HG03469 (cell line): ENCODE measurements around the gene LIMA1.
A peak's percentile ranks its signal among the peaks of the same experiment; 100 is the strongest.
"Not testable (repeated sequence)": the region's sequence is repeated elsewhere in the genome, so short reads cannot be mapped to it uniquely, and the experiment has no call there.

Source experiments
- ATAC-seq: cut with Tn5 transposase; IDR thresholded peaks from one replicate; pipeline ENCODE4 v1.9.1; 2021; ENCODE audit warnings: mild to moderate bottlenecking, moderate library complexity, moderate number of reproducible peaks; ENCODE audit not compliant: unreplicated experiment

LIMA1 gene

DNA sequence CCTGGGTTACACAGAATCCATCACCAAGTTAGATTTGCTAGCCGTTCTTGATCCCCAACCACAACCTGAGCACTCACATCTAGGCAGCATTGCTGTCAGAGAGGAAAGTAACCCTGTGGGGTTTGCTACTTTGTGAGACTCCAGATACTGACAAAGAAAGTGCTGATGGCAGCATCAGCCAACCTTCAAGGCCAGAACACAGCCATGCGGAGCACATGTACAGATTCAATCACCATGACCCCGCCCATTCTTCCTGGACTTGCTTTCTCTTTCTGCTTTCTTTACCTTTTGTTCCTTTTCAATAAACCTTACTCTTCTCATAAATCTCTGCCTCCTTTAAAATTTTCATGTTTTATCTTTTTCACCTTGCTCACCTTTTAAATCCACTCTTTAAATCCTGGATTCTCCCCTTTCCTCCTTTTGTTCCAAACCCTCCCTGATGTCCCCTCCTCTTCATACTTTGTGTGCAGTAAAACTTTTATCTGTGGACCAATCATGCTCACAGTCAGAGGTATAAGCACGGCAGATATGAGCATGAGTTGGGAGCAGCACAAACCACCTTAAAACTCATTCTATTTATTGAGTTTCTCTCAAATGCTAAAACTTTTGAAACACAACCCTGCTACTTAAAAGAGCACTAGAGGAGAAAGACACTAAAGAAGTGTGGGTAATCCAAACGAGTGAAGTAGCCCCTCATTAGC, 94.3 kb downstream of the LIMA1 start:
- ATAC-seq = no peak

DNA sequence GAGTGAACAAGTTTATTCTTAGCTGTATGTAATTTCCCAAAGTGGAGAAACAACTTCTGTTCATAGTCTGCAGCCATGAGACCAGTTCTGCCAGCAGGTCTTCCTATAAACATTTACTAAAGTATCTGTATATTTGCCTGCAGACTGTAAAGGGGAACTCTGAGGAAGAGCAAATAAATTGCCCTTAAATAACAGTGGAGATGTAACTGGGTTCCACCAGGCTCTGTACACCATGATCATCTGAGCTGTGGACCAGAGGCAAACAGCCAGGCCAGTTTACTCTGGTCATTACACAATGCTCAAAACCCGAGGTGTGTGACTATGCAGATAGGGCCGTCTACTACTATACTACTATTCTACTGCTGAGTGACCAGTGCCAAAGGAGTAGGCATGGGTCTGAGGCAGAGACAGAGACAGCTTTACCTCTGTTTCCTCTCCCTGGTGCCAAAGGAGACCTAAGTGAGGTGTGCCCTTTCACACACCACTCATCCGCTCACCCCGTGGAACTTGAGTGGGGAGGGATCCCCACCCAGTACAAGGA, 95.0 kb downstream of the LIMA1 start:
- ATAC-seq = no peak

GRCh38 chr12:50187084-50187900, 96.0 kb downstream of the LIMA1 start:
- ATAC-seq = no peak

DNA sequence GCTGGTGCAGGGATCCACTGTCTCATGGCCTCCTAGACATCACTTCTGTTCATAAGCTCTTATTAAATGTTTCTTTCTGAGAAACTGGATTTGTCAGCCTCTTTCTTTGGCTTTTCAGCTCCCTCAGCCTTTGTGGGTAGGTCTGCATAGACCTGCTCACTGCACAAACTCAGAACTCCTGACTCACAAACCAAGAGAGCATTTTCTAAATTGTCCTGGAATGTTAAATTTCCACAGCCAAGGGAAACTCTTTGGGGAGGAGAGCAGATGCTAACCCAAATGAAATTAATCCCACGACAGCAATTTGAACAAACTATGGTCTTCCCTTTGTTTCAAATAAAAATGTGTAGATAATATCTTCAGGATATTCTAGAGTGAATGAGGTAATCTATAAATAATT, 96.6 kb downstream of the LIMA1 start:
- ATAC-seq = no peak

- no peak for ATAC-seq
Measured at GRCh38 chr12:50185970-50186663, 97.2 kb downstream of the LIMA1 start.

DNA sequence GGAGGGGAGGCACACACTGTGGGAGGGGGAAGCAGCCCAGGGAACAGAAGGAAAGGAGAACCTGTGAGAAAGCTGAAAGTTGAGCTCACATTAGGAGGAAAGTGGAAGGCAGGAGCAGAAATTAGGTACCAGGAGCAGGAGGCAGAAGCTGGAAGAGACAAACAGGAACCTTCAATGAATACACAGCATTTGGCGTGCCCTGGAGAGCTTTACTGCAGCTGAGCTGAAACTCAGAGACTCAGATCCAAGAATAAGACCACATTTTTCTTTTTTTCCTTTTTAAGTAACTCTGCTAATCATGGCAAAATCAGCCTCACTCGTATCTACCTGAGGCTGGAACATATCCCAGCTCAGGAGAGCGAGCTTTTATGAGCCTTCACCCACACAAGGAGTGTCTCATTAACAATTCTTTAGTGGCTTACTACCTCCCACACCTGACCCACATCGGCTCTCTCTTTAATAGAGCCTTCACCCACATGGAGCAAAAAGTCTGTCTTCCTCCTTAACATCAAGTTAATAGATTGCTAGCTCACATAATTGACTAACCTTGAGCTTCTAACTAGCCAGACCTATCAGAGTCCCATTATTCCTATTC, 97.9 kb downstream of the LIMA1 start:
- no peak for ATAC-seq

DNA sequence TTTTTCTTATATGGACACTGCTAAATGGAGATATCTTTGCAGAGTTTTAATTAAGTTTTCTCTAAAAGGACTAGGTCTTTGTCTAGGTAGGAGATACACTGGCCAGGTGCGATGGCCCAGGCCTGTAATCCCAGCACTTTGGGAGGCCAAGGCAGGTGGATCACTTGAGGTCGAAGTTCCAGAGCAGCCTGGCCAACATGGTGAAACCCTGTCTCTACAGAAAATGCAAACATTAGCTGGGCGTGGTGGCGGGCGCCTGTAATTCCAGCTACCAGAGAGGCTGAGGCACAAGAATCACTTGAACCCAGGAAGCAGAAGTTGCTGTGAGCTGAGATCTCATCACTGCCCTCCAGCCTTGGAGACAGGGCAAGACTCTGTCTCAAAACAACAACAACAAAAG, 99.1 kb downstream of the LIMA1 start:
- no peak for ATAC-seq

- no peak for ATAC-seq
Measured at GRCh38 chr12:50182461-50182860, 100.9 kb downstream of the LIMA1 start.

GRCh38 chr12:50181691-50182090, 101.6 kb downstream of the LIMA1 start:
- ATAC-seq = no peak

- no peak for ATAC-seq
Measured at GRCh38 chr12:50175716-50176026, 107.6 kb downstream of the LIMA1 start.

DNA sequence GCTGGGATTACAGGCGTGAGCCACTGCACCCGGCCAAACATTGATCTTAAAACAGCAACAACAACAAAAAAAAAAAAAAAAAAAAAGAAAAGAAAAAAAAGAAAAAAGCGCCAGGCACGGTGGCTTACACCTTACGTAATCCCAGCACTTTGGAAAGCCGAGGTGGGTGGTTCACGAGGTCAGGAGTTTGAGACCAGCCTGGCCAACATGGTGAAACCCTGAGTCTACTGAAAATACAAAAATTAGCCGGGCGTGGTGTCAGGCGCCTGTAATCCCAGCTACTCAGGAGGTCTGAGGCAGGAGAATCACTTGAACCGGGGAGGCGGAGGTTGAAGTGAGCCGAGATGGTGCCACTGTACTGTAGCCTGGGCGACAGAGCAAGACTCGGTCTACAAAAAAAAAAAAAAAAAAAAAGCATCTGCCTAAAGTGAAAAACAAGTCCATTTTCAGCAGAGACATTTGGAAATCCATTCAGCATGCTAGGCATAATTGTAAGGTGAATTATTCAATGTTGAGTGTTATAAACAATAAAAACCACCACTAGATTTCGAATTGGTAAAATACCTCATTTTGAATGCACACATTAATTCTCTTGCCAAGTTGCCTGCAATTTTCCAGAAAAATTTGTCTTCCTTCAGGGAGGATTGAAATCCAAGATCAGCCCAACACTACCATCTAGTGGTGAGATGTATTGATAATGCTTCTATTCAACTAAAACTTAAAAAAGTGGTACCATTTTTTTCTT, 108.2 kb downstream of the LIMA1 start:
- no peak for ATAC-seq

DNA sequence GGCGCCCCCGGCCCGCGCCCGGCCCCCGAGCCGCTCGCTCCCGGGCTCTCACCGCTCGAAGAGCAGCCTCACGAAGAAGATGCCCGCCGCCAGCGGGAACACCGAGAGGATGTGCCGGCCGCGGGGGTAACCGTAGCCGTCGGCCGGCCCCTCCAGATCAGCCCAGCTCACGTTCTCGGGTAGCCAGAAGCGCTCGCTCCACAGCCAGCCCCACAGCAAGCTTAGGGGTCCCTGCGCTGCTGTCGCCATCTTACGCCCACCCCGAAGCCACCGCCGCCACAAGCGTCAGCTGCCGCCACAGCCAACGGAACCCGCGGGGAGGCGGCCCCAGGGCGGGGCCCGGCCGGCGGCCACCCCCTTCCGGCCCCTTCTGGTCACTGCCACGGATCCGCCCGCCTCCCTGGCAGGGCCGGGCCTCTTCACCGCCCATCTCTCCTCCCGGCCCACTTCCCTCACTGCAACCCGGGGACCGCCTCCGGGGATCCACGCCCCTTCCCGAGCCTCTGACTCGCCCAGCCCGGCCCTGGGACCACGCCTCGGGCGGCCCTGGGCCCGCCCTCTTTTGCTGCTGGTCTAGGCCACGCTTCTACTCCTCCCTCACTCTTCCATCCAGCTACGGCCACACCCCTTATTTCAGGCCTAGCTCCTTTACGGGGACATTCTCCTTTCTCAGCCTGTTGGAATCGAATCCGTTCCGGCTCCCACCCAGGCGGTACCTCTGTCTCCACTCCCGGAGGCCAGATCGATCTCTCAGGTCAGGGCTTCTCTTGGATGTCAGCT, 116.1 kb downstream of the LIMA1 start, which contains the start of gene CERS5:
CERS5 (minus strand) TSS at position 321 of the 780 bp plus-strand sequence; CDS start at position 249, 72 bp downstream.
- ATAC-seq = peak; percentile 87

DNA sequence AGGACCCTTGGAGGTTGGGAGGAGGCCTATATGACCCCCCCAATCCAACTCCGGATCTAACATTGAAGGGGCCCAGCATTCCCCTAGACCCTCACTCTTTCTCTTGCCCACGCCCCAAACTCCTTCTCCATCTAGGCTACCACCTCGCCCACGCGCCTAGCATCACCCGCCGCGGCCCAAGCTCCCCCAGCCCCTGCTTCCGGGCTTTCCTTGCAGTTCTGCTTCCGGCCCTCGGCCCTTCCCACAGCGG, 116.6 kb downstream of the LIMA1 start:
- ATAC-seq = no peak

DNA sequence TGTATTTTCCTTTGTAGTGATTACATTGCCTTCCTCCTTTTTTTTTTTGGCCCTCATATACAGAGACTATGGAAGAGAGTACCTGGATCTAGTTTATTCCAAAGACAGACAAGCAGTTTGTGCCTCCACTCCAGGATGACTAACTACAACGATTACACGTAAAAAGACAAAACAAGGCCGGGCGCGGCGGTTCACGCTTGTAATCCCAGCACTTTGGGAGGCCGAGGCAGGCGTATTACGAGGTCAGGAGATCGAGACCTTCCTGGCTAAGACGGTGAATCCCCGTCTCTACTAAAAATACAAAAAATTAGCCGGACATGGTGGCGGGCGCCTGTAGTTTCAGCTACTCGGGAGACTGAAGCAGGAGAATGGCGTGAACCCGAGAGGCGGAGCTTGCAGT, 118.4 kb downstream of the LIMA1 start:
- ATAC-seq = no peak

GRCh38 chr12:50162230-50162629, 121.1 kb downstream of the LIMA1 start:
- no peak for ATAC-seq

DNA sequence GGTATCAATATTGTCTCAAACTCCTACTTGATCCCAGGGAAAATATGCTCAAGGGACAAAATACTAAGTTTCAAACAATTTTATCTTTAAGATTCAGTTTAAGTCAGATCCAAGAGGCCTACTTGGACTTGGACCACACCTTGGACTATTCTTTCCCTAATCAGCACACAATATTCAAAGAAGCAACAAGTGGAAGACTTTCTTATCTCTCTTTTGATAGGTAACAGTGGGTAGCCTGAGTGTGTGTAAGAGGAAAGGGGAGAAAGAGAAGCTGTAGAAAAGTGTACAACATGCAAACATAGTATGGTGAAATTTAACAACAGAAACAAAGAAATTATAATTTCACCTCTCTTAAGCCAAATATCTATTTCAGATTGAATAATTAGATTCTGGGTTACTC, 122.7 kb downstream of the LIMA1 start:
- ATAC-seq = no peak

DNA sequence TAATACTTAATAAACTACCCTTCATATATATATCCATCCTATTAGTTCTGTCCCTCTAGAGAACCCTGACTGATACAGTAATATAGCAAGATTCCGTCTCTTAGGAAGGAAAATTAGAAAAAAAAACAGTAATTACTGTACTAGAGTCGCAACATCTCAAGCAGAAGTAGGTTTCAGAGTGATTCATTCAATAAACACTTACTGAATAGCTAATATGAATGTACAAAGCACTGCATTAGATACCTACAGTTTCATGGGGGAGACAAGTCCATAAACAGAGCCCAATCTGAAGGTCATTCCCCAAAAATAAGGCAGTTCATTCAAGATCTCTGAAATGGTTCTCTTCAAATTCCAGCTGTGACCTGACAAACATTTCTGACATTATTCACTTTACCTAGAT, 126.1 kb downstream of the LIMA1 start:
- no peak for ATAC-seq

DNA sequence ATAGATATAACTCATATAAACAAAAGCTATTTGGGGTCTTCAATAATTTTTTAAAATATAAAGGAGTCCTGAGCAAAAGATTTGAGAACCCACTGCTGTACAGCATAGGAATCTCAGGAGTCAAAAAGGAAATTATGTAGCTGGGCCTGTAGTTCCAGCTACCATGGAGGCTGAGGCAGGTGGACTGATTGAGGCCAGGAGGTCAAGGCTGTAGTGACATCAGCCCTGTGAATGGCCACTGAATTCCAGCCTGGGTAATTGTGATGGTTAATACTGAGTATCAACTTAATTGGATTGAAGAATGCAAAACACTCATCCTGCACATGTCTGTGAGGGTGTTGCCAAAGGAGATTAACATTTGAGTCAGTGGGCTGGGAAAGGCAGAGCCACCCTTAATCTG, 126.7 kb downstream of the LIMA1 start:
- no peak for ATAC-seq

DNA sequence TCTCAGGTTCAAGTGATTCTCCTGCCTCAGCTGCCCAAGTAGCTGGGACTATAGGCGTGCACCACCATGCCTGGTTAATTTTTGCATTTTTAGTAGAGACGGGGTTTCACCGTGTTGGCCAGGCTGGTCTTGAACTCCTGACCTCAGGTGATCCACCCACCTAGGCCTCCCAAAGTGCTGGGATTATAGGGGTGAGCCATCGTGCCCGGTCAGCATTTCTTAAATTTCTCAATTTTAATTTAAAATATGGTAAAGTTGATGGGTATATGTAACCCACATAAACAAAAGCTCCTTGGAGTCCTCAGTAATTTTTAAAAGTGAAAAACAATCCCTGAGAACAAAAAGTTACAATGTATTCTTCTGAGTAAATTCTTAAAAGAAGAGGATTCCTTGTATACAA, 128.4 kb downstream of the LIMA1 start:
- ATAC-seq = not testable (repeated sequence)
